K562 (cell line): Measurements from ENCODE around the gene DYNC2H1. TPM values are rescaled to one million over a fixed set of nuclear protein-coding genes. Genes with fewer than 3 reads are reported as not detected.
A peak's percentile ranks its signal among the peaks of the same experiment; 100 is the strongest.

Source experiments
- CLOCK ChIP-seq: fragments of 250-450 bp; sonication (Bioruptor Pico); IDR thresholded peaks from 2 replicates; pipeline ENCODE4 v1.4.0; 2020; ENCODE audit warnings: mild to moderate bottlenecking, moderate library complexity, borderline replicate concordance
- E2F3 ChIP-seq: fragments of 250-450 bp; sonication (Bioruptor Pico); IDR thresholded peaks from 2 replicates; pipeline ENCODE4 v1.4.0; 2020; ENCODE audit warnings: mild to moderate bottlenecking
- FOXJ2 ChIP-seq: fragments of 200-800 bp; sonication (Bioruptor generic); IDR thresholded peaks from 2 replicates; pipeline ENCODE4 v1.6.1; 2016; ENCODE audit warnings: missing genetic modification characterization, missing compliant biosample characterization
- FOXP4 ChIP-seq: sonication (generic); formaldehyde crosslinking; IDR thresholded peaks from 2 replicates; pipeline ENCODE4 v1.8.0; 2022; ENCODE audit warnings: mild to moderate bottlenecking, missing genetic modification reagents, borderline replicate concordance
- FUS ChIP-seq: fragments of 200-400 bp; formaldehyde crosslinking; optimal IDR thresholded peaks from 2 replicates; pipeline ENCODE3; 2017; ENCODE audit warnings: low read depth, low read length
- JUND ChIP-seq, 2 experiments: IDR thresholded peaks; 2 replicates in 1 of 2; 3 replicates in 1 of 2; pipeline ENCODE4 v1.6.1; 2011; ENCODE audit warnings: borderline replicate concordance in 2 of 2, low read depth in 2 of 2, low read length in 2 of 2, improper control_type of control experiment in 1 of 2, missing biosample characterization in 1 of 2, missing genetic modification characterization in 1 of 2, missing genetic modification reagents in 1 of 2
- NCOA2 ChIP-seq, 2 experiments: fragments of 450-650 bp; IDR thresholded peaks; 2 replicates each; pipeline ENCODE4 v1.6.1; 2018; ENCODE audit warnings: mild to moderate bottlenecking in 2 of 2, moderate library complexity in 1 of 2; ENCODE audit not compliant: partially characterized antibody in 2 of 2
- SMAD1 ChIP-seq: fragments of 150-350 bp; IDR thresholded peaks from 2 replicates; pipeline ENCODE4 v1.6.1; 2014; ENCODE audit warnings: low read length, low read depth; ENCODE audit not compliant: partially characterized antibody
- SMARCA5 ChIP-seq: fragments of 450-650 bp; IDR thresholded peaks from 2 replicates; pipeline ENCODE4 v1.6.1; 2016
- SRF ChIP-seq, 2 experiments: fragments of 250-450, 450-650 bp in 1 of 2; sonication (Bioruptor Pico) in 1 of 2; sonication (generic) in 1 of 2; formaldehyde crosslinking; IDR thresholded peaks; 2 replicates each; pipeline versions ENCODE4 v1.5.0 to v1.5.1; 2020 to 2022; ENCODE audit warnings: mild to moderate bottlenecking in 1 of 2, missing genetic modification reagents in 1 of 2
- ZBTB33 ChIP-seq: sonication (generic); formaldehyde crosslinking; IDR thresholded peaks from 2 replicates; pipeline ENCODE4 v1.8.1; 2023; ENCODE audit warnings: mild to moderate bottlenecking, missing genetic modification reagents
- ZBTB8A ChIP-seq: fragments of 450-650 bp; IDR thresholded peaks from 2 replicates; pipeline ENCODE4 v1.6.1; 2018; ENCODE audit warnings: mild to moderate bottlenecking, moderate library complexity; ENCODE audit not compliant: partially characterized antibody
- ZNF140 ChIP-seq: fragments of 250-450 bp; sonication (Bioruptor Pico); IDR thresholded peaks from 2 replicates; pipeline ENCODE4 v1.8.0; 2021; ENCODE audit warnings: moderate library complexity, mild to moderate bottlenecking, inconsistent platforms
- ZNF695 ChIP-seq: fragments of 450-650 bp; formaldehyde crosslinking; IDR thresholded peaks from 2 replicates; pipeline ENCODE4 v1.4.0; 2020; ENCODE audit warnings: mild to moderate bottlenecking, moderate library complexity
- ZNF717 ChIP-seq: fragments of 250-450 bp; sonication (Bioruptor Pico); IDR thresholded peaks from 2 replicates; pipeline ENCODE4 v1.5.0; 2021
- polyA plus RNA-seq, 8 experiments: library from polyadenylated mRNA; depleted of rRNA in 4 of 8; stranded (reverse) in 5 of 8; unstranded in 3 of 8; fragments of >200 nt; fragmentation: Nextera tagmentation in 2 of 8; fragmentation: Illumina TruSeq in 1 of 8; extraction: Ambion mirVana in 2 of 8; extraction: Trizol in 1 of 8; gene quantifications; 2 replicates each; pipeline versions ENCODE4 v1.2.1 to v1.2.3, GENCODE V29; 2011 to 2014; ENCODE audit warnings: inconsistent platforms in 1 of 8, missing spikeins in 1 of 8
- total RNA-seq, 7 experiments: library from RNA; depleted of rRNA in 6 of 7; stranded (reverse); fragments of >200 nt in 6 of 7; fragmentation: Illumina TruSeq in 2 of 7; extraction: Trizol in 2 of 7; gene quantifications; 2 replicates each; pipeline versions ENCODE4 v1.2.1 to v1.2.3, GENCODE V29; 2011 to 2021; ENCODE audit warnings: low replicate concordance in 1 of 7
- TF ChIP-seq, protein P1 (sequence below): sonication (generic); IDR thresholded peaks from 2 replicates; pipeline ENCODE4 v1.6.1; 2016
- TF ChIP-seq, protein P2 (sequence below): fragments of 250-450 bp; sonication (Bioruptor Pico); IDR thresholded peaks from 2 replicates; pipeline ENCODE4 v1.4.0; 2020; ENCODE audit warnings: borderline replicate concordance

DYNC2H1 gene
- total and polyA plus RNA-seq, 9 of the 15 experiments (the other 6 are each of a cell fraction or from before 2014, with no cell fraction given), result 0.08 to 0.64 (median 0.20) TPM

- no peak for TF ChIP-seq ZBTB33 (CRISPR knock-in tag)
- peak in 1 of 2 experiments; percentile 88; a peak in 2 of 4 replicates for TF ChIP-seq SRF (CRISPR knock-in tag; IDR thresholded peaks at IDR 0.05)
- no peak for TF ChIP-seq NCOA2 (IDR thresholded peaks at IDR 0.05; ENCODE audit: partially characterized antibody in 2 of 2)
- no peak for TF ChIP-seq SMAD1
- TF ChIP-seq, protein P1, sequence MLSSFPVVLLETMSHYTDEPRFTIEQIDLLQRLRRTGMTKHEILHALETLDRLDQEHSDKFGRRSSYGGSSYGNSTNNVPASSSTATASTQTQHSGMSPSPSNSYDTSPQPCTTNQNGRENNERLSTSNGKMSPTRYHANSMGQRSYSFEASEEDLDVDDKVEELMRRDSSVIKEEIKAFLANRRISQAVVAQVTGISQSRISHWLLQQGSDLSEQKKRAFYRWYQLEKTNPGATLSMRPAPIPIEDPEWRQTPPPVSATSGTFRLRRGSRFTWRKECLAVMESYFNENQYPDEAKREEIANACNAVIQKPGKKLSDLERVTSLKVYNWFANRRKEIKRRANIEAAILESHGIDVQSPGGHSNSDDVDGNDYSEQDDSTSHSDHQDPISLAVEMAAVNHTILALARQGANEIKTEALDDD, result no peak; the same call in 1 of the 2 replicates
- TF ChIP-seq ZNF140 (CRISPR knock-in tag), result no peak
- TF ChIP-seq ZNF695 (CRISPR knock-in tag), result no peak
- TF ChIP-seq SMARCA5, result no peak
- TF ChIP-seq, protein P2, sequence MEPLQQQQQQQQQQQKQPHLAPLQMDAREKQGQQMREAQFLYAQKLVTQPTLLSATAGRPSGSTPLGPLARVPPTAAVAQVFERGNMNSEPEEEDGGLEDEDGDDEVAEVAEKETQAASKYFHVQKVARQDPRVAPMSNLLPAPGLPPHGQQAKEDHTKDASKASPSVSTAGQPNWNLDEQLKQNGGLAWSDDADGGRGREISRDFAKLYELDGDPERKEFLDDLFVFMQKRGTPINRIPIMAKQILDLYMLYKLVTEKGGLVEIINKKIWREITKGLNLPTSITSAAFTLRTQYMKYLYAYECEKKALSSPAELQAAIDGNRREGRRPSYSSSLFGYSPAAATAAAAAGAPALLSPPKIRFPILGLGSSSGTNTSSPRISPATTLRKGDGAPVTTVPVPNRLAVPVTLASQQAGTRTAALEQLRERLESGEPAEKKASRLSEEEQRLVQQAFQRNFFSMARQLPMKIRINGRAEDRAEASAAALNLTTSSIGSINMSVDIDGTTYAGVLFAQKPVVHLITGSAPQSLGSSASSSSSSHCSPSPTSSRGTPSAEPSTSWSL (CRISPR knock-in tag), result 0 out of 2 replicates have a peak, but pooled peaks have one; percentile 4
- TF ChIP-seq FUS, result no peak
- 0 out of 2 replicates have a peak, but pooled peaks have one; percentile 66 for TF ChIP-seq FOXP4 (CRISPR knock-in tag)
- no peak for TF ChIP-seq ZNF717 (CRISPR knock-in tag)
- no peak for TF ChIP-seq E2F3 (CRISPR knock-in tag)
- TF ChIP-seq FOXJ2, result no peak
- TF ChIP-seq CLOCK (CRISPR knock-in tag), result no peak
- TF ChIP-seq JUND (IDR thresholded peaks at IDR 0.05; ENCODE audit: borderline replicate concordance, low read depth, low read length), result peak; percentile 92
- TF ChIP-seq JUND (tag; IDR thresholded peaks at IDR 0.05; ENCODE audit: borderline replicate concordance, low read depth, low read length), result peak; percentile 78; the same call in 2 of the 3 replicates
- no peak for TF ChIP-seq ZBTB8A
These were observed 17.3 kb upstream of the DYNC2H1 start, which contains the start of gene DCUN1D5 (continued) for GRCh38 chr11:103091801-103092524.
